NCI-H1105 treated with DMSO at 0.1 percent for 48 hours (cell line): ENCODE results near the gene CTXN1.
A peak's percentile ranks its signal among the peaks of the same experiment; 100 is the strongest.
"Not testable (repeated sequence)": the region's sequence is repeated elsewhere in the genome, so short reads cannot be mapped to it uniquely, and the experiment has no call there.

Experiments used
- DNase-seq: peaks from one replicate; lab custom pipeline; 2025; lab: John Stamatoyannopoulos, UW

The CTXN1 gene

DNA sequence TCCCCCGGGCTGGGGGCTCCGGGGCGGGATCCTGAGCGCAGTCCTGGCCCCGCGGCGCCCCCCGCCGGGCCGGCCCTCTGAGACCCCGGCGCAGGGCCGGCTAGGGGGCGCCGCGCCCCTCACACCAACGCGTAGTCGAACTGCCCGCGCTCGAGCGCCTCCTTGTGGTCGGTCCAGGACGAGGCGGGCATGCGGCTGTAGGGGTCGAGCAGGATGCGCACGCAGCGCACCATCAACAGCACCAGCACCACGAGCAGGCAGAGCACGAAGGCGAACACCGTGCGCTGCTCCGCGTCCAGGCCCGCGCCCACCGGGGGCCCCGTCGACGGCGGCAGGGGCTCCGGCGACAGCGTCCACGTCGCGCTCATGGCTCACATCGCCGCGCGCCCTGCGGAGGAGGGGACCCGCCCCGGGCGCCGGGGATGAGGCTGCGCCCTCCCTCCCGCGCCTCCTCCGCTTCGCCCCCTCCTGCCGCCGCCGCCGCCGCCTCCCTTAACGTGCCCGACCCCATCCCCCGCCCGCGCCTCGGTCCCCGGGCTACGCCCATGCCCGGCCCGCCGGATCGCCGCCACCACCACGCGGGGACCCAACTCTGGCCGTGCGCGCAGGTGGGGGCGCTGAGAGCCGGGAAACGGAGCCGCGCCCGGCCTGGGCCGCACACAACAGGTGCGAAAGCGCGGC lies 624 bp downstream of the CTXN1 start:
- DNase-seq = peak; percentile 74

DNA sequence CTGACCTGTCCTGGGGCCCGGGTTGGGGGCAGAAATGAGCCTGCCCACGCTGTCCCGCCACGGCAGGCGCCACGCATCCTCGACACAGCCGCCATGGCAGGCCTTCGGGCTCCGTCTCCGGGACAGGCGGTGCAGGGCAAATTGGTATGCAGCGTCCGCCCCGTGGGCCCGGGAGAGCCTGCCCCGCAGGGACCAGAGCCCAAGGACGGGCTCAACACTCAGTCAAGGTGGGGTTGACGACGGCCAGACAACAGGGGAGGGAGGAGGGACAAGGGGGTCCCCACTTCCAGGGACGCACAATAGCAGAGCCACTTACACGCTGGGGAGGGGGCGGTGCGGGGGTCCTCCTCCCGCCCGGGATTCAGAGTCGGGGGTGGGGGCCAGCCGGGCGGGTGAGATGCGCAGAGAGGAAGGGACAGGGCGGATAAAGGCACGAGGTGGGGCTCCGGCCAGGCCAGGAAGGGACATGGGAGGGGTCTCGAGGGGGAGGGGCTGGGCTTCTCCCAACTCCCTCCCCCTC lies 1.2 kb downstream of the CTXN1 start:
- no peak for DNase-seq

DNA sequence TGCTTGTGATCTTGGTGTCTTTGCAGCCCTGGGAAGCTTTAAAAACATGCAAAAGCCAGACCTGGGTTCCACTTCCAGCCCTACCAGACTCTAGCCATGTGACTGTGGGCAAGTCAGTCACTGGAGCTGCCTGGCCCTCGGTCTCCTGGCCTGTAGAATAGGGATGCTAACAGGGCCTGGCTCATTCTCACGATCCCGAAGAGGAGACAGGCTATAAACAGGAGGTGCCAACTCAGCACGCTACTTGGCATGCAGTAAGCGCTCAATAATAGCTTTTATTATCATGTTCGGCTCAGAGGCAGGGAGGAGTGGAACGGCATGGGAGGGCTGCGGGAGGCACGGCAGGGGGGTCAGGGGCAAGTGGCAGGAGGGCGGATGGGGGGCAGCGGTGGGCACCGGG lies 1.7 kb downstream of the CTXN1 start:
- DNase-seq = no peak

DNA sequence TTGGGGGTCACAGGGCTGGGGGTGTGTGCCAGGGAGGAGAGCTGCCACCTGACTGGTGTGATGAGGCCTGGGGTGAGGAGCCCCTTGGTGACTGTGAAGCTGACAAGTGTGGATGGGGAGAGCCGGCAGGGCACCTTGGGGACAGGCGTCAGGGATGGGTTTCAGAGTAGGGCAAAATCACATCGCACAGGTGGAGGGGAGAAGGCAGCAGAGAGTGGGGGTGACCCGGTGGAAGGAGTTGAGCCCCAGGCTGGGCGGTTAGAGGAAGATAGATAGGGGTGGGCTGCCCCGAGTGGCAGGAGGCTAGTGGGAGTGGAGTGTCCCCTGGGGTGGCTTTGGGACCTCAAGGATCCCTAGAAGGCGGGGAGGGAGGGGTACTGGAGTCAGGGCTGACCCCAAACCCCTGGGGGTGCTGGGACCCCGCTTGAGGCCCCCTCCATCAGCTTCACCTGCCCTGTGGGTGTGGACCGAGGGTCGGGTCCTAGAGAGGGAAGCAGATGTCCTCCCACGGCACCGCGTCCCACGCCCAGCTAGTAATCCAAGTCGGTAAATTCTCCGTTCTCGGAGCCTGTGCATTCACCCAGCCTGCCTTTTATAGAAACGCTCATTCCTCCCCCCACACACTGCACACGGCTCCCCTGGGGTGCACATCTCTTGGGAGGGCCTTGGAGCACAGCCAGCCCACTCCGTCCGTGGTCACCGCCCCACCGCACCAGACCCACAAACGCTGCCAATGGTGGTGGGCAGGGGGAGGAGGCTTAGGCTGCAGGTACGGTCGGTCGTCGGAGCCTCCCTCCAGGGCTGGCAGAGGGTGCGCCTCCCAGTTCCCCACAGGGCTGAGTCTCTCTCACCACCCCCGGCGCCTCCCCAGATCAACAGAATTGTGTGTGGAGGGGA lies 2.4 kb downstream of the CTXN1 start:
- no peak for DNase-seq

DNA sequence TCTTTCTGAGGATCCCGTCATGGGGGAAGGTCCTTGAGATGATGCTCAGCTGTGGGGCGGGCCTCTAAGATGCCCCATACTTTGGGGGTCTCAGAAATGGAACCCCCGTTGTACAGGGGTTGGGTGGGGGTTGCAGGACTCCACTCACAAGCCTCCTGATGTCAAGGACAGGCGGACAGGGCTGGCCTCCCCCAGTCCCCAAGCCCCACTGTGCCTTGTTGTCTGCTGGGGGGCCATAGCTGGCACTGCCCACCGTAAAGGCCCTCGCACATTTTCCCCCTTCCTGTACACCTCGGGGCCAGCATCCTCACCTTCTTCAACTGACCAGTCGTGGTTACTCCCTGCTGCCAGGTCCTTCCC lies 3.1 kb downstream of the CTXN1 start:
- DNase-seq = no peak

DNA sequence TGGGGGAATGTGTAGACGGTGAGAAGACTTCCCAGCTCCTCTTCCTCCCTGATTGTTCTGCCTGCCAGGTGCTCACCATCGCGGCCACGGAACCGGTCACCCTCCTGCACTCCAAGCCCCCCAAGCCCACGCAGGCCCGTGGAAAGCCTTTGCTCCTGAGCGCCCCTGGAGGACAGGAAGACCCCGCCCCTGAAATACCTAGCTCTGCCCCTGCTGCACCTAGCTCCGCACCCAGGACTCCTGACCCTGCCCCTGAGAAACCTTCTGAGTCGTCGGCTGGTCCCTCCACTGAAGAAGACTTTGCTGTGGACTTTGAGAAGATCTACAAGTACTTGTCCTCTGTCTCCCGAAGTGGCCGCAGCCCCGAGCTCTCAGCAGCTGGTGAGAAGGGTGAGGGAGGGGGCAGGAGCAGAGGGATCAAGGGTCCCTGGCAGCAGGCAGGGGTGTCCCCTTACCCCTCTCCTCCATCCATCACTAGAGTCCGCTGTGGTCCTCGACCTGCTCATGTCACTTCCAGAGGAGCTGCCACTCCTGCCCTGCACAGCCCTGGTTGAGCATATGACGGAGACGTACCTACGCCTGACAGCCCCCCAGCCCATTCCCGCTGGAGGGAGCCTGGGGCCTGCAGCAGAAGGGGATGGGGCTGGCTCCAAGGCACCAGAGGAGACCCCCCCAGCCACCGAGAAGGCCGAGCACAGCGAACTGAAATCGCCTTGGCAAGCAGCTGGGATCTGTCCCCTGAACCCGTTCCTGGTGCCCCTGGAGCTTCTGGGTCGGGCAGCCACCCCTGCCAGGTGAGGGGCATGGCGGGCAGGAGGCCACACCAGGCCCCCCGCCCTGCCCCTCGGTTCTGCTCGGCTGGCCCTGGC lies 3.7 kb downstream of the CTXN1 start:
- no peak for DNase-seq

DNA sequence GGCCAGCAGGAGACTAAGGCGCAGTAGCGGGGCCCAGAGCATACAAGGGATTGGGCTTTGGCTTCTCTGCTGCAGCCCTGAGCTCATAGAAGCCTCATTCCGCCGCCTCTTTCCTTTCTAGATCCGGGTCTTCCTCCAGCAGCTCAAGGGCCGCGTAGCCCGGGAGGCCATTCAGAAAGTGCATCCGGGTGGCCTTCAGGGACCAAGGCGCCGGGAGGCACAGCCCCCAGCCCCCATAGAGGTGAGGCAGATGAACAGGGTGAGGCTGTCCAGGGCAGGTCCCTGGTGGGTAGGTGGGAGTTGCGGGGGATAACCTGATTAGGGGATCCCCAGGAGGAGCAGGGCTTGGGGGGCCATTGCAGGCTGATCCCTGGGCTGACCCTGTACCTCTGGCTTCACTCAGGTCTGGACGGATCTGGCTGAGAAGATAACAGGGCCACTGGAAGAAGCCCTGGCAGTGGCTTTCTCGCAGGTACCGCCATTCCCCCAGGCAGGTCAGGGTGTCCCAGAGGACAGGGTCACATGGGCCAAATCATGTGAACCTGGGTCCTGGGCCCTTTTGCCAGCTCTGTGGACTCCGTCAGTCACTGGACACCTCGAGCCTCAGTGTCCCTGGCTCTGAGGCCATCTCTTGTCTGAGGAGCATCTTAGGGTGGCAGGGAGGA lies 4.5 kb downstream of the CTXN1 start:
- DNase-seq = peak; percentile 40

DNA sequence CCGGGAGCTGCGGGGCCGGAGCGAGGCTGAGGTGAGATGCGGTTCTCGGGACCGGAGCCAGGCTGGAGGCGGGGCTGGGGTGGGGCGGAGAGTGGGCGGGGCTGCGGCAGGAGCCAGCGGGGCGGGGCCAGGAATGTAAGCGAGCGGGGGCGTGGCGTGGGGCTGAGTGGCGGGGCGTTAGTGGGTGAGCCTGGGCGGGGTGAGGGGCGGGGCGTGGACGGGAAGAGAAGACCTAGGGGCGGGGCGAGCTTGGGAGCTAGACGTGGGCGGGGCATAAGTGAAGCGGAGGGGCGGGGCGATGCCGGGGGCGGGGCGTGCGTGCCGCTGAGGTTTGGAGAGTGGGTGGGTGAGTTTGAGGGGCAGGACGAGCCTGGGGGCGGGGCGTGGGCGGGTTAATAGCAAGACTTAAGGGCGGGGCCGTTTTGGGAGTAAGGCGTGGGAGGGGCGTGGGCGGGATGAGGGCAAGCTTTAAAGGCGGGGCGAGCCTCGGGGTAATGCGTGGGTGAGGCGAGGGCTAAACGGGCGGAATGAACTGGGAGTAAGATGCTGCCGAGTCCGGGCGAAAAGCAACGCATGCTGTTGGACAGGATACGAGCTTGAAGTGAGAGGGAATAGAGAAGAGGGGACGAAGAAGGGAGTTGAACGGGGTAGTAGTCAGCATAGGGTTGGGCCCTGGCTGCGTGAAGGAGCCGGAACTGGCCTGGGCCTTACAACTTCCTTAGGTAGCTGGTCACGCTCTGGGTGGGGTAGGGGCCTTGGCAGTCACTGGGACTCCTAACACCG lies 5.2 kb downstream of the CTXN1 start:
- peak; percentile 95 for DNase-seq

DNA sequence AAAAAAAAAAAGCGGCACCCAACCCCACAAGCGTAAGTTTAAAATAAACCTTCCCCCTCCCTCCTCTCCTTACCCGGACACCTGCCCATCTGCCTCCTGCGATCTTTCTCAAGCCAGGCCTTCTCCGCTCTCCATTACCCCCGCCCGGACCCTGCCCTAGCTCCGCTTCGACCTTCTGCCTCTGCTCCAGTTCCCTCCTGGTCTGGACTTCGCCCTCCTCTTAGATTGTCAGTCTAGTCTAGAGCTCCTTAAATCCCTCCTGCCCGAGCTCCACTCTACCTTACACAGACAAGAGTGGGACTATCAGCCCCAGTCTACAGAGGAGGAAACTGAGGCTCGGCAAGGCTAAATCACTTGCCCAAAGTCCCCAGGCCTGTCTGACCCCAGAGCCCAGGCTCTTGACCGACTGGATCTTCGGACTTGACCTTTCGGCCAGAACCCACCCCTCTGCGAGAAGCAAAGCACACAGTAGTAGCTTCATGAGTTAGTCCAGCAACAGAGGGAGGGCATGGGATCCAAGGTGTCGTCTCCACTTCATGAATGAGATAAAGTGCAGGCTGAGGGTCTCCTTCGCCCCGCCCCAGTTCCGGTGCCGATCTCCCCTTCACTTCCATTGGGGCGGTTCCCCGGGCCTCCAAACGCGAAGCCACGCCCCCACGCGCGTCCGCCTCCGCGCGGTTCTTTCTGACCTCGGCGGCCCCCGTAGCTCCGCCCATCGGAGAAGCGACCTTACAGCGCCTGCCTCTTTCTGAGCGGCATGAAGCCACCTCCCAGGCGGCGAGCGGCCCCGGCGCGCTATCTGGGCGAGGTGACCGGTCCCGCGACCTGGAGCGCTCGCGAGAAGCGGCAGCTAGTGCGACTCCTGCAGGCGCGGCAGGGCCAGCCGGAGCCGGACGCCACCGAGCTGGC lies 6.1 kb downstream of the CTXN1 start, which contains the start of gene SNAPC2:
Gene SNAPC2, plus strand, starts transcription at position 729 of the 909 bp plus-strand sequence. Its CDS starts 29 bp downstream, at position 758.
- peak; percentile 90 for DNase-seq

DNA sequence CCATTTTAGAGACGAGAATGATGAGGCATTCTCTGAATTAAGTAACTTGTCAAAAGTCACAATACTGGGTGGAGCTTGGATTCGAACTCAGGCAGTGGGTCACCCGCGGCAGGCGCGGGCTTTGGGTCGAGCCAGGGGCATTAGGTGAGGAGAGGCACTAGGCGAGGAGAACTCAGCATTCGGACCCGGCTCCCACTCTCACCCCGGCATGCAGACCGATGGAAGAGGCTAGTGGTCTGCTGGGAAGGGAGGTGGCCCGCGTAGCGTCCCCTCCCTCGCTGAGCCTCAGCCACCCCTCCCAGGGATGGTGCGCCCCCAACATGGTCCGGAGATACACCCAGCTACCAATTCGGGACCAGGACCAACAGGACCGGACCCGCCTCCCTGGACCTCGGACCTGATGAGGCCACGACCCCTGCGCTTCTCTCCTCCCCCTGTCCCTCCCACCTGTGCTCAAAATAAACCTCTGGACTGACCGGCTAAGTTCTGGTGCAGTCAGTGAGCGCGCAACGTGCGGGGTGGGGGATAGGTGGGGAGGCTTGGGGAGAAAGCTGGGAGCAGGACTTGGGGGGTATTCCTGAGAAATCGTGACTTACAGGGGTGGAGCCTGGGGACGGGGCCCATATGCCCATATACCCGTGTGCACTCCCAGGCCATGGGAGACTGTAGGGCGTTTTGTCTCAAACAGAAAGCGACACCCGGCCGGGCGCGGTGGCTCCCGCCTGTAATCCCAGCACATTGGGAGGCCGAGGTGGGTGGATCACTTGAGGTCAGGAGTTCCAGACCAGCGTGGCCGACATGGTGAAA lies 7.1 kb downstream of the CTXN1 start:
- no peak for DNase-seq

DNA sequence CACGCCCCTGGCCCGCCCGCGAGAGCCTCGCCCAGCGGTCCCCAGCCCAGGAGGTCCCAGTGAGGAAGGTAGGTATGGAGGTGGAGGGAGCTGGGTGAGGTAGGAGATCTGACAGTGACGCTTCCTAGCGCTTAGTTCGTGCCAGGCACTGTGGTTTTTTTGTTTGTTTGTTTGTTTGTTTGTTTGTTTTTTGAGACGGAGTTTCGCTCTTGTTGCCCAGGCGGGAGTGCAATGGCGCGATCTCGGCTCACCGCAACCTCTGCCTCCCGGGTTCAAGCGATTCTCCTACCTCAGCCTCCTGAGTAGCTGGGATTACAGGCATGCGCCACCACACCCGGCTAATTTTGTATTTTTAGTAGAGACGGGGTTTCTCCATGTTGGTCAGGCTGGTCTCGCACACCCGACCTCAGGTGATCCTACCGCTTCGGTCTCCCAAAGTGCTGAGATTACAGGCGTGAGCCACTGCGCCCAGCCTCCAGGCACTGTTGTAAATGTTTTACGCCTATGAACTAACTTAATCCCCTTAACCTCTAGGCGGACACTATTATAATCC lies 7.8 kb downstream of the CTXN1 start:
- DNase-seq = not testable (repeated sequence)

DNA sequence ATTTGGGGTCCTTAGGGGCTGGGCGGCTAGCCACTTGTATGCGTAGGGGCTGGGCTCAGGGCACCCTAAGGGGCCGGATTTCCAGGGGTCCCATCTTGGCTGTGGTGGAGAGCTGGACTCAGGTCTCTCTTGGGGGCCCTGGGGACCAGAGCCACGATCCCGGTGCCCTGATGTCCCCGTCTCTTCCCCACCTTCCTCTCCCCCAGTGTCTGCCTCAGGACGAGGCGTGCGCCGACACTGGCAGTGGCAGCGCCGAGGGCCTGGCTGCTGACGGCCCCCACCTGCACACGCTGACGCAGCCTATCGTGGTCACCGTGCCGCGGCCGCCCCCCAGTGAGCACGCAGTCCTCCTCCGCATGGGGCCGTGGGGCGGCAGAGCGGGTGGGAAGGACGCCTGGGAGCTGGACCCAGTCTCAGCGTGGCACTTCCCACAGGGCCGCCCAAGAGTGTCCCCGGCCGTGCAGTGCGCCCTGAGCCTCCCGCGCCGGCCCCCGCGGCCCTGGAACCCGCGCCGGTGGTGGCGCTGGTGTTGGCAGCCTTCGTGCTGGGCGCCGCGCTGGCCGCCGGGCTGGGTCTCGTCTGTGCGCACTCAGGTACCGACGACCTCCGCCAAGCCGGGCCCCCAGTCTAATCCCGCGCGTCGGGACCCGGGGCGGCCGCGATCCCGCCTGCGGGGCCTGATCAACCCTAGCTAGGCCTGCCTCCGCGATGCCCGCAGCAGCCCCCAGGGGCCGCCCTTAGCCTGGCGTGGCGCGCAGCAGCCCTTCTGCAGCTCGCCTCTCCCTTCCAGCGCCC lies 8.5 kb downstream of the CTXN1 start:
- peak; percentile 39 for DNase-seq

DNA sequence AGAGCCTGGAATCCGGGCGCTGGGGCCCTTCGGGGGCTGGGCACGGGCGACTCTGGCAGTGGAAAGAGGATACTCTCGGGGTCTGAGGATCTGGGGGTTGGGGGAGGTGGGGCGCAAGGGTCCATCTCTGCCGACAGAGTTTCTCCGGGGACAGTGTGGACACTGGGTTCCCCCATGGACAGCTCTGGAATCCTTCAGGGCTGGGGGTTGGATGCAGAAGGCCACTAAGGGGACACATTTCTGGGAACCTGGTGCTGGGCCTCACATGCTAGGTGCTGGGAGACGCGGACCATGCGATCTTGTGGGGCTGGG lies 9.0 kb downstream of the CTXN1 start:
- no peak for DNase-seq

DNA sequence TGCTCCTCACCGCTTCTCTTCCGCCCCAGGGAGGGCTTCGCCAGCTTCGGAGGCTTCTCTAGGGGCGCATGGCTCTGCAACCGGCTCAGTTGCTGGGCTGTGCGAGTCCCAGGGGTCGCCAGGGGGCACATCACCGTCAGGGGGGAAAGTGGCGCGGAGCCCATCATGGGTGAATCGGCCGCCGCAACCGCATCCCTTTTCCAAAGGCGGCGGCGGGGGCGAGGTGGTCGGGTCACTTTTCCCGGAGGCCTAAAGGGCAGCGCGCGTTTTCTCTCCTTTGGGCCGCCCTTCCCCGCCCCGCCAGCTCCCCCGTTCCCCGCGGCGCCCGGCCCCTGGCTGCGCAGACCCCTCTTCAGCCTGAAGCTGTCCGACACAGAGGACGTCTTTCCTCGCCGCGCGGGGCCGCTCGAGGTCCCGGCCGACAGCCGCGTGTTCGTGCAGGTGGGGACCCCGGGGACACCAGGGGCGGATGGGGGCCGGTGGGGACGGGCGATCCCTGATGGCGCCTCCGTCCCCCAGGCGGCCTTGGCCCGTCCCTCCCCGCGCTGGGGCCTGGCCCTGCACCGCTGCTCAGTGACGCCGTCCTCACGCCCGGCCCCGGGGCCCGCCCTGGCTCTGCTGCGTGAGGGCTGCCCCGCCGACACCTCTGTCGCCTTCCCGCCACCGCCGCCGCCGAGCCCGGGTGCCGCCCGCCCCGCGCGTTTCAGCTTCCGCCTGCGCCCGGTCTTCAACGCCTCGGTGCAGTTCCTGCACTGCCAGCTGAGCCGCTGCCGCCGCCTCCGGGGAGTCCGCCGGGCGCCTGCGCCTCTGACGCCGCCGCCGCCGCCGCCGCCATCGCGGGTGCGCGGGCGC lies 9.6 kb downstream of the CTXN1 start:
- DNase-seq = no peak

DNA sequence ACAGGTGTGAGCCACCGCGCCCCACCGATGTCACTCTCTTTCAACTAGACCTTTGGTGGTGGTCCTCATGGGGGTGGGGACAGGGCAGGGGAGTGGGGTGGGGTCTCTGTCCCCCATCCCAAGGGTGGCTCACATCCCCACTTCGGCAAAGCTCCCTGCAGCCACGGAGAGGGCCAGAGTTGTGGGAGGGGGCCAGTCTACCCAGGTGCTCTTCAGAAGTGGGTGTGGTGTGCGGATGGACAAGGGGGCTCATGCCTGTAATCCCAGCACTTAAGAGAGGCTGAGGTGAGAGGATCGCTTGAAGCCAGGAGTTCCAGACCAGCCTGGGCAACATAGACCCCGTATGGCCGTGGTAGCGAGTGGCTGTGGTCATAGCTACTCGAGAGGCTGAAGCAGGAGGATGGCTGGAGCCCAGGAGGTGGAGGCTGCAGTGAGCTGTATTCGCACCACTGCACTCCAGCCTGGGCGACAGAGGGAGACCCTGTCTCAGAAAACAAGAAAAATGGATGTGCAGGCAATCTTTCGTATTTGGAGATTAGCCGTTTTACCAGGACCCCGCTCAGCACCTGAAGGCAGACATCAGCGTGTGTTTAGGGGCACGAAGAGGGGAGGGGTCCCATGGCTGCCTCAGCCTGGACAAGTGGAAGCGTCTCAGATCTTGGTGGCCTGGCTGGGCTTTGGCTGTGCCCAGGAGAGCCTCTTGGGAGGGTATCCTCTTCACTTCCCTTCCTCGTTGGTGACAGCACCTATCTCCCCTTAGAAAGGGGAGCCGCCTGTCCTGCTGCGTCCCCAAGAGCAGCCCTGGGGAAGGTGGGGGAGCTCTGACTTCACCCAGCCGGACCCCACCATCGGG lies 10.5 kb downstream of the CTXN1 start:
- DNase-seq = no peak

DNA sequence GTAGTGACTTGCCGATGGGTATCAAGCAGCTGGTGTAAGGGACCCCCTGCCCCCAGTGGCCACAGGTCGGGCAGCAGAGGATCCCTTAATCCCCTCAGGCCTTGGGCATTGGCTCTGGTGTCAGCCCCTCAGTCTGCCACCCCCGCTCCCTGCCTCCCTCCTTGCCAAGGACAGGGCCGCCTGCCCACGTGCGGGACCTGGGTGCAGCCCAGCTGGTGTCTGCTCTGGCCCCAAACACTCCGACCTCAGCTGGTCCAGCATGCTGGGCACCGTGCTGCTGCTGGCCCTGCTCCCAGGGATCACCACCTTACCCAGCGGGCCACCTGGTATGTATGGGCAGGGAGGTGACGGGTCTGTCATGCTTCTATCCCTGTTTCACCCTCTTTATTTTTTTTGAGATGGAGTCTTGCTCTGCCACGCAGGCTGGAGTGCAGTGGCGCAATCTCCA lies 11.3 kb downstream of the CTXN1 start, which contains the start of gene TGFBR3L:
Gene TGFBR3L, plus strand, starts transcription at position 233 of the 448 bp plus-strand sequence.
- no peak for DNase-seq
